ENCODE results near the gene MCC.

DNA sequence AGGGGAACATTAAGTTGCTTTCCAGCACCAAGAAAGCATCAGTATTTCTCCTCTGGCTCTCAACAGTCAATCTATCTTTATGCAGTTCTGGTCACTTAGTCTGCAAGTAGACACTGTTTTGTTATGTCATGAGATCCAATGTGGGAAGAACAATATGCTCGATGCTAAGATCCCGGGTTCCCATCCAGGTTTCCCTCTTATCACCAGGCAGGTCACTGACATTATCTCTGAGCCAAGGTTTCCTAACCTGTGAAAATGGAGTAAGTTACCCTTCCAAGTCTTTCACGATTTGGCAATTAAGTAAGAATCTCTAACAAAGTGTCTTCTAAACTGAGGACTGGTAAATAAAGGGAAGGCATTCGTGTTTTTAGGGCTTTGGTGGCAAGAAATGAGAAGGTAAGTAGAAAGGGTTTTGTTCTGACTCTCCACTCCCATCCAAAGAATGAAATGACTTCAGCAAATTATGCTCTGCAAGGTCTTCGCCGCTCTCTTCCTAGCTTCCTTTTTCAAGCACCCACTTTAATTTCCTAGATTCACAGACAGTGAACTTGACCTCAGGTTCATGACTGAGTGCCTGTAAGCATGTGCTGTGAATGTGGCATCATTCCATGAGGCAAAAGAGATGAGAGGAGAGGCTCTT is 425.3 kb downstream of the MCC start:
- TF ChIP-seq SUZ12 (IDR thresholded peaks at IDR 0.05; ENCODE audit: extremely low read depth, insufficient read depth, insufficient read length), result no peak
- no peak for TF ChIP-seq ZNF274 (IDR thresholded peaks at IDR 0.05; ENCODE audit: low read depth, low read length)
- no peak for TF ChIP-seq YY1 (IDR thresholded peaks at IDR 0.05; ENCODE audit: insufficient read depth, insufficient read length)
